ENCODE data around the gene ZNF784. TPM values are rescaled to one million over a fixed set of nuclear protein-coding genes. Genes with fewer than 3 reads are reported as not detected.

Gene ZNF784
- total RNA-seq, 3 donors from 2014 or later = 2.6 to 6.7 (median 4.9) TPM

DNA sequence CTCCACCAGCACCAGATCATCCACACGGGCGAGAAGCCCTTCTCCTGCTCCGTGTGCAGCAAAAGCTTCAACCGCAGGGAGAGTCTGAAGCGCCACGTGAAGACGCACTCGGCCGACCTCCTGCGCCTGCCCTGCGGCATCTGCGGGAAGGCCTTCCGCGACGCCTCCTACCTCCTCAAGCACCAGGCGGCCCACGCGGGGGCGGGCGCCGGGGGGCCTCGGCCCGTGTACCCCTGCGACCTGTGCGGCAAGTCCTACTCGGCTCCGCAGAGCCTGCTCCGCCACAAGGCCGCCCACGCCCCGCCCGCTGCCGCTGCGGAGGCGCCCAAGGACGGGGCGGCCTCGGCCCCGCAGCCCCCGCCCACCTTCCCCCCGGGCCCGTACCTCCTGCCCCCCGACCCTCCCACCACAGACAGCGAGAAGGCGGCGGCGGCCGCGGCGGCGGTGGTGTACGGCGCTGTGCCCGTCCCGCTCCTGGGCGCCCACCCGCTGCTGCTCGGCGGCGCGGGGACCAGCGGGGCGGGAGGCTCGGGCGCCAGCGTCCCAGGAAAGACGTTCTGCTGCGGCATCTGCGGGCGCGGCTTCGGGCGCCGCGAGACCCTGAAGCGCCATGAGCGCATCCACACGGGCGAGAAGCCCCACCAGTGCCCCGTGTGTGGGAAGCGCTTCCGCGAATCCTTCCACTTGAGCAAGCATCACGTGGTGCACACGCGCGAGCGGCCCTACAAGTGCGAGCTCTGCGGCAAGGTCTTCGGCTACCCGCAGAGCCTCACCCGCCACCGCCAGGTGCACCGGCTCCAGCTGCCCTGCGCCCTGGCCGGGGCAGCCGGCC lies 9.4 kb downstream of the ZNF784 start:
- intact Hi-C loops (cut with DNase I; ENCODE audit: low total_unique reads) = no loop called here
- no peaks in the 10 kb centered on the region for H3K4me1 ChIP-seq

DNA sequence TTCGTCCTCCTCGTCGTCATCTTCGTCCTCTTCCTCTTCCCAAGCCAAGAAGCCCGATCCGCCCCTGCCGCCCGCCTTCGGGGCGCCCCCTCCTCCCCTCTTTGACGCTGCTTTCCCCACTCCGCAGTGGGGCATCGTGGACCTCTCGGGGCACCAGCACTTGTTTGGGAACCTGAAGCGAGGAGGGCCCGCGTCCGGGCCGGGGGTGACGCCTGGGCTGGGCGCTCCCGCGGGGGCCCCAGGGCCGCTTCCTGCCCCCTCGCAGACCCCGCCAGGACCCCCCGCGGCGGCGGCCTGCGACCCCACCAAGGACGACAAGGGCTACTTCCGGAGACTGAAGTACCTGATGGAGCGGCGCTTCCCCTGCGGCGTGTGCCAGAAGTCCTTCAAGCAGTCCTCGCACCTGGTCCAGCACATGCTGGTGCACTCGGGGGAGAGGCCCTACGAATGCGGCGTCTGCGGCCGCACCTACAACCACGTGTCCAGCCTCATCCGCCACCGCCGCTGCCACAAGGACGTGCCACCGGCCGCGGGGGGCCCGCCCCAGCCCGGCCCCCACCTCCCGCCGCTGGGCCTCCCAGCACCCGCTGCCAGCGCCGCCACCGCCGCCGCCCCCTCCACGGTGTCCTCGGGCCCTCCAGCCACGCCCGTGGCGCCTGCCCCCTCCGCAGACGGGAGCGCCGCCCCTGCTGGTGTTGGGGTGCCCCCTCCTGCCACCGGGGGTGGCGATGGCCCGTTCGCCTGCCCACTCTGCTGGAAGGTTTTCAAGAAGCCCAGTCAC lies 10.2 kb downstream of the ZNF784 start:
- no peaks in the 10 kb centered on the region for H3K9me3 ChIP-seq
- H3K36me3 ChIP-seq = peaks cover 22% of the 10 kb centered on the region
- no peaks in the 10 kb centered on the region for H3K4me1 ChIP-seq
- intact Hi-C loops (cut with DNase I; ENCODE audit: low total_unique reads) = no loop called here
- H3K4me3 ChIP-seq = no peak overlapping the region
- no peaks in the 10 kb centered on the region for H3K27me3 ChIP-seq
- TF ChIP-seq, protein P1, sequence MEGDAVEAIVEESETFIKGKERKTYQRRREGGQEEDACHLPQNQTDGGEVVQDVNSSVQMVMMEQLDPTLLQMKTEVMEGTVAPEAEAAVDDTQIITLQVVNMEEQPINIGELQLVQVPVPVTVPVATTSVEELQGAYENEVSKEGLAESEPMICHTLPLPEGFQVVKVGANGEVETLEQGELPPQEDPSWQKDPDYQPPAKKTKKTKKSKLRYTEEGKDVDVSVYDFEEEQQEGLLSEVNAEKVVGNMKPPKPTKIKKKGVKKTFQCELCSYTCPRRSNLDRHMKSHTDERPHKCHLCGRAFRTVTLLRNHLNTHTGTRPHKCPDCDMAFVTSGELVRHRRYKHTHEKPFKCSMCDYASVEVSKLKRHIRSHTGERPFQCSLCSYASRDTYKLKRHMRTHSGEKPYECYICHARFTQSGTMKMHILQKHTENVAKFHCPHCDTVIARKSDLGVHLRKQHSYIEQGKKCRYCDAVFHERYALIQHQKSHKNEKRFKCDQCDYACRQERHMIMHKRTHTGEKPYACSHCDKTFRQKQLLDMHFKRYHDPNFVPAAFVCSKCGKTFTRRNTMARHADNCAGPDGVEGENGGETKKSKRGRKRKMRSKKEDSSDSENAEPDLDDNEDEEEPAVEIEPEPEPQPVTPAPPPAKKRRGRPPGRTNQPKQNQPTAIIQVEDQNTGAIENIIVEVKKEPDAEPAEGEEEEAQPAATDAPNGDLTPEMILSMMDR (IDR thresholded peaks at IDR 0.05) = no peak
- no peak for TF ChIP-seq POLR2A (IDR thresholded peaks at IDR 0.05)
- no peak for DNase-seq (ENCODE audit: low spot score in 2 of 2)
- no peak overlapping the region for H3K27ac ChIP-seq

More for the DNA sequence above, 9.4 kb downstream of the ZNF784 start:
- no peak overlapping the region for H3K27ac ChIP-seq
- H3K36me3 ChIP-seq = peaks cover 22% of the 10 kb centered on the region
- H3K27me3 ChIP-seq = no peaks in the 10 kb centered on the region
- DNase-seq (ENCODE audit: low spot score in 2 of 2) = no peak
- no peaks in the 10 kb centered on the region for H3K9me3 ChIP-seq
- no peak overlapping the region for H3K4me3 ChIP-seq
- TF ChIP-seq POLR2AphosphoS5 (IDR thresholded peaks at IDR 0.05) = no peak
- no peak for TF ChIP-seq POLR2A (IDR thresholded peaks at IDR 0.05)
- TF ChIP-seq, protein P1 (IDR thresholded peaks at IDR 0.05) = no peak

DNA sequence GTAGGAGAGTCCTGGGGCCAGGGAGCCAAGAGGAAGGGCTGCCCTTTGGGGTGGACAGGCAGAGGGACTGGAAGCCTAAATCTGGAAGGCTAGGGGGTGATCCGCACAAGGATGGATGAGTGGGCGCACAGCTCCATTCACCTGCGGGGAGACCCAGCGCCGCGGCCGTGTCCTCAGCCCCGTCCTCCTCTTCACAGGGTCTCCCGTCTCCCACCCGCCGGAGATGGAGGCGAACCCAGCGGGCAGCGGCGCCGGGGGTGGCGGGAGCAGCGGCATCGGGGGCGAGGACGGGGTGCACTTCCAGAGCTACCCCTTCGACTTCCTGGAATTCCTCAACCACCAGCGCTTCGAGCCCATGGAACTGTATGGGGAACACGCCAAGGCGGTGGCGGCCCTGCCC lies 11.0 kb downstream of the ZNF784 start:
- intact Hi-C loops (cut with DNase I; ENCODE audit: low total_unique reads) = no loop called here
- no peaks in the 10 kb centered on the region for H3K4me1 ChIP-seq
- H3K27ac ChIP-seq = no peak overlapping the region
- H3K9me3 ChIP-seq = no peaks in the 10 kb centered on the region
- no peak overlapping the region for H3K4me3 ChIP-seq
- no peak for TF ChIP-seq POLR2A (IDR thresholded peaks at IDR 0.05)
- TF ChIP-seq, protein P1 (IDR thresholded peaks at IDR 0.05) = no peak
- TF ChIP-seq POLR2AphosphoS5 (IDR thresholded peaks at IDR 0.05) = no peak
- H3K36me3 ChIP-seq = peaks cover 22% of the 10 kb centered on the region
- no peaks in the 10 kb centered on the region for H3K27me3 ChIP-seq
- no peak for DNase-seq (ENCODE audit: low spot score in 2 of 2)

DNA sequence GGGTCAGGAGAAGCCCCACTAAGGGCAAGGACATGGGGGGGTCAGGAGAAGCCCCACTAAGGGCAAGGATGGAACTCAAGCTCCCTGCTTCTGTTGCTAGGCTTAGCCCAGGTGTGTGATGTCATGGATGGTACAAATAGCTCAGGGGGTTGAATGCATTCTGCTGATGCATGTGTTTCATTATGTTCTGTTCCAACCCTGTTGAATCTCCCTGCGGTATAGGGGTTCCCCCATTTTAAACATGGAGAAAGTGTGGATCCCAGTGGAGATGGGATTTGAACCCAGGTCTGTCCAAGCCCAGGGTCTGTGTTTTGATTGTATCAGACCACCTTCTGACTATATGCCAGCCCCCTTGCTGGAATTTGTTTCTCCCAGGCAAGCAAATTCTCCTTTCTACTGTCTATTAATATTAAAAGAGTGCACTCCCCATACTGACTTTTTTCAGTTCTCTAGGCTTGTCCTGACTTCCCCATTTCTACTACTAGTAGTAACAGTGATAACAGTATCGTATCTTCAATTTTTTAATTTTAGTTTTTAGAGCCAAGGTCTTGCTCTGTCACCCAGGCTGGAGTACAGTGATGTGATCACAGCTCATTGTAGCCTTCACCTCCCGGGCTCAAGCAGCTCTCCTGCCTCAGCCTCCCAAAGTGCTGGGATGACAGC lies 12.3 kb downstream of the ZNF784 start:
- Histone ChIP-seq H3K4me1 (no peaks in the 10 kb centered on the region), H3K27me3 (no peaks in the 10 kb centered on the region), H3K36me3 (peaks cover 22% of the 10 kb centered on the region), H3K9me3 (no peaks in the 10 kb centered on the region), H3K27ac (no peak overlapping the region), H3K4me3 (no peak overlapping the region)
- intact Hi-C loops (cut with DNase I; ENCODE audit: low total_unique reads) = no loop called here
- no peak for DNase-seq (ENCODE audit: low spot score in 2 of 2)
- TF ChIP-seq POLR2A (IDR thresholded peaks at IDR 0.05) (no peak), POLR2AphosphoS5 (IDR thresholded peaks at IDR 0.05) (no peak)
- TF ChIP-seq, protein P1 (IDR thresholded peaks at IDR 0.05) = no peak

All from breast epithelium (tissue), 4 donors.